Measurements from ENCODE around the gene ALKBH8. TPM values are rescaled to one million over a fixed set of nuclear protein-coding genes. Genes with fewer than 3 reads are reported as not detected.

Gene ALKBH8
- total and polyA plus RNA-seq, 4 donors: 2.5 to 10.9 (median 5.1) TPM

GRCh38 chr11:107561688-107562087 is 3.8 kb downstream of the ALKBH8 start:
- H3K27ac ChIP-seq (ENCODE audit: low read depth in 1 of 2, low read length in 1 of 2): no peak overlapping the region
- TF ChIP-seq CTCF (IDR thresholded peaks at IDR 0.05; ENCODE audit: control extremely low read depth, extremely low read depth): no peak

DNA sequence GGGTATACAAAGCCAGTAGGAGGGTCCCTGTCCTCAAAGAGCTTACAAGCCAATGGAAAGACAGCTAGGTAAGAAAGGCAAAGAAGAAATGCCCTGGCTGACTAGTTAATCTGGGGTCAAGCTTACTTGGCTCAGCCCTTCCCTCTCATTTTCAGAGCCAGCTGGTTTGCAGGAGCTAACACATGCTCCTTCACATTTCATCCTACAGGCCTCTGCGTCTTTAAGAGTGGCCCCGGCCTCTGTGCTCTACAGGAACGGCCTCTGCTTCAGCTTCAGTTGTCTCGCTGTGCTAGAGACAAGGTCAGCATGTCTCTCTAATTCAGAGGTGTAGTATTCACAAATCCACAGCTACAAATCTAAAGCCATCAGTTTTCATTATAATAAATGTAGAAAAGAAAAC is 15.2 kb downstream of the ALKBH8 start:
- Histone ChIP-seq H3K27ac (ENCODE audit: low read depth in 1 of 2, low read length in 1 of 2) (peak overlapping the region in 1 of 2 donors; percentile 64), H3K27me3 (ENCODE audit: control insufficient read depth in 3 of 3, insufficient read depth in 3 of 3, low read length in 2 of 3) (no peaks in the 10 kb centered on the region), H3K4me3 (no peak overlapping the region), H3K4me1 (ENCODE audit: control insufficient read depth in 5 of 5, insufficient read depth in 5 of 5, low read length in 5 of 5) (peaks cover 0 to 7% (median 0%) of the 10 kb centered on the region in 5 donors), H3K9me3 (ENCODE audit: control insufficient read depth in 4 of 4, insufficient read depth in 3 of 4, low read length in 3 of 4) (no peaks in the 10 kb centered on the region), H3K36me3 (ENCODE audit: control insufficient read depth in 4 of 4, insufficient read depth in 4 of 4, low read length in 4 of 4) (peaks cover 4 to 18% (median 8%) of the 10 kb centered on the region in 4 donors), H3K9ac (ENCODE audit: insufficient read depth in 1 of 2, low read length in 2 of 2) (no peak overlapping the region)
- peak; percentile 14 to 38 (median 15) for DNase-seq
- WGBS, 2 donors: 65 to 90% methylated on average over 4 of the region's 4 CpGs
- ATAC-seq (ENCODE audit: insufficient read depth, low FRiP score): peak; percentile 42
- TF ChIP-seq CTCF (IDR thresholded peaks at IDR 0.05; ENCODE audit: control extremely low read depth, extremely low read depth): no peak

More at GRCh38 chr11:107561688-107562087, 3.8 kb downstream of the ALKBH8 start:
- no peak for DNase-seq
- peaks cover 0 to 13% (median 7%) of the 10 kb centered on the region in 5 donors for H3K4me1 ChIP-seq (ENCODE audit: control insufficient read depth in 5 of 5, insufficient read depth in 5 of 5, low read length in 5 of 5)
- H3K9me3 ChIP-seq (ENCODE audit: control insufficient read depth in 4 of 4, insufficient read depth in 3 of 4, low read length in 3 of 4): no peaks in the 10 kb centered on the region
- no peak for ATAC-seq (ENCODE audit: insufficient read depth, low FRiP score)
- no peak overlapping the region for H3K4me3 ChIP-seq
- no peaks in the 10 kb centered on the region for H3K27me3 ChIP-seq (ENCODE audit: control insufficient read depth in 3 of 3, insufficient read depth in 3 of 3, low read length in 2 of 3)
- H3K9ac ChIP-seq (ENCODE audit: insufficient read depth in 1 of 2, low read length in 2 of 2): no peak overlapping the region
- H3K36me3 ChIP-seq (ENCODE audit: control insufficient read depth in 4 of 4, insufficient read depth in 4 of 4, low read length in 4 of 4): peaks cover 1 to 8% (median 5%) of the 10 kb centered on the region in 4 donors

- peak in 2 of 3 donors; percentile 17 to 44 for DNase-seq
- Histone ChIP-seq H3K4me1 (ENCODE audit: control insufficient read depth in 5 of 5, insufficient read depth in 5 of 5, low read length in 5 of 5) (peaks cover 0 to 7% (median 0%) of the 10 kb centered on the region in 5 donors), H3K27me3 (ENCODE audit: control insufficient read depth in 3 of 3, insufficient read depth in 3 of 3, low read length in 2 of 3) (no peaks in the 10 kb centered on the region), H3K27ac (ENCODE audit: low read depth in 1 of 2, low read length in 1 of 2) (no peak overlapping the region), H3K4me3 (no peak overlapping the region), H3K9me3 (ENCODE audit: control insufficient read depth in 4 of 4, insufficient read depth in 3 of 4, low read length in 3 of 4) (no peaks in the 10 kb centered on the region), H3K9ac (ENCODE audit: insufficient read depth in 1 of 2, low read length in 2 of 2) (no peak overlapping the region), H3K36me3 (ENCODE audit: control insufficient read depth in 4 of 4, insufficient read depth in 4 of 4, low read length in 4 of 4) (peaks cover 4 to 18% (median 8%) of the 10 kb centered on the region in 4 donors)
- no peak for ATAC-seq (ENCODE audit: insufficient read depth, low FRiP score)
- WGBS, 2 donors: 83% methylated on average over 2 of the region's 2 CpGs
- TF ChIP-seq CTCF (IDR thresholded peaks at IDR 0.05; ENCODE audit: control extremely low read depth, extremely low read depth): no peak
Observed at GRCh38 chr11:107549954-107550285, 15.6 kb downstream of the ALKBH8 start.
